CD14-positive monocyte (primary cell): Measurements from ENCODE around the gene AFF3. TPM values are rescaled to one million over a fixed set of nuclear protein-coding genes. Genes with fewer than 3 reads are reported as not detected.

ENCODE experiments used
- DNase-seq, 3 donors: peaks; one replicate each; pipeline ENCODE4 v3.0.0-alpha.2; 2011 to 2022
- H2AFZ ChIP-seq: 2 replicates; pipeline ENCODE4 v1.6.0; 2012; ENCODE audit warnings: mild to moderate bottlenecking, low read depth, low read length, inconsistent platforms; ENCODE audit not compliant: insufficient read depth, poor library complexity, severe bottlenecking
- H3K27ac ChIP-seq, 2 donors: 1 replicate in 1 of 2; 2 replicates in 1 of 2; pipeline ENCODE4 v1.5.1; 2012 to 2013; ENCODE audit warnings: low read length in 2 of 2, control low read depth in 1 of 2, inconsistent platforms in 1 of 2, low read depth in 1 of 2, mild to moderate bottlenecking in 1 of 2
- H3K27me3 ChIP-seq, 2 donors: one replicate each; pipeline versions ENCODE4 v1.6.0 to v1.6.1; 2011 to 2013; ENCODE audit warnings: low read length in 2 of 2; ENCODE audit not compliant: control insufficient read depth in 2 of 2, insufficient read depth in 2 of 2
- H3K36me3 ChIP-seq, 2 donors: replicated peaks in 1 of 2; 1 replicate in 1 of 2; 2 replicates in 1 of 2; pipeline versions ENCODE4 v1.5.1 to v1.6.1; 2012 to 2013; ENCODE audit warnings: low read length in 2 of 2, control low read depth in 1 of 2, inconsistent platforms in 1 of 2, mild to moderate bottlenecking in 1 of 2; ENCODE audit not compliant: insufficient read depth in 2 of 2, control insufficient read depth in 1 of 2
- H3K4me1 ChIP-seq, 2 donors: 1 replicate in 1 of 2; 2 replicates in 1 of 2; pipeline versions ENCODE4 v1.5.1 to v1.6.1; 2012 to 2013; ENCODE audit warnings: low read length in 2 of 2, control low read depth in 1 of 2, inconsistent platforms in 1 of 2, mild to moderate bottlenecking in 1 of 2, moderate library complexity in 1 of 2; ENCODE audit not compliant: insufficient read depth in 2 of 2, control insufficient read depth in 1 of 2
- H3K4me2 ChIP-seq: replicated peaks from 2 replicates; pipeline ENCODE3; 2012; ENCODE audit warnings: low read length, moderate library complexity, mild to moderate bottlenecking; ENCODE audit not compliant: poor library complexity, severe bottlenecking; ENCODE audit errors: extremely low read depth
- H3K4me3 ChIP-seq, 3 experiments: fragments of 200-600 bp in 1 of 3; sonication (generic) in 1 of 3; replicated peaks in 1 of 3; 1 replicate in 2 of 3; 2 replicates in 1 of 3; pipeline ENCODE4 v1.5.1; 2011 to 2013; ENCODE audit warnings: low read length in 3 of 3, mild to moderate bottlenecking in 3 of 3, control low read depth in 2 of 3, low read depth in 2 of 3, inconsistent platforms in 1 of 3, moderate library complexity in 1 of 3
- H3K79me2 ChIP-seq: 2 replicates; pipeline ENCODE4 v1.6.0; 2012; ENCODE audit warnings: mild to moderate bottlenecking, control low read depth, inconsistent platforms, low read length, moderate library complexity; ENCODE audit not compliant: insufficient read depth
- H3K9ac ChIP-seq: 2 replicates; pipeline ENCODE4 v1.6.0; 2017; ENCODE audit warnings: low read length, mild to moderate bottlenecking; ENCODE audit not compliant: insufficient read depth, poor library complexity, severe bottlenecking
- H3K9me3 ChIP-seq, 2 donors: replicated peaks in 1 of 2; 1 replicate in 1 of 2; 2 replicates in 1 of 2; pipeline versions ENCODE4 v1.5.1 to v1.6.1; 2012 to 2013; ENCODE audit warnings: low read length in 2 of 2, control low read depth in 1 of 2; ENCODE audit not compliant: control insufficient read depth in 1 of 2, insufficient read depth in 1 of 2
- H4K20me1 ChIP-seq: 2 replicates; pipeline ENCODE4 v1.6.0; 2012; ENCODE audit warnings: mild to moderate bottlenecking, low read length, control low read depth, moderate library complexity; ENCODE audit not compliant: insufficient read depth
- H3K27ac Mint-ChIP-seq, 7 donors: one replicate each; pipeline ENCODE4 v1.8.0; 2020; ENCODE audit warnings: mild to moderate bottlenecking in 7 of 7, mixed read lengths in 7 of 7, moderate library complexity in 6 of 7, inconsistent platforms in 2 of 7
- H3K27me3 Mint-ChIP-seq, 3 donors: one replicate each; pipeline ENCODE4 v1.8.0; 2021 to 2022; ENCODE audit warnings: low read depth in 3 of 3, mild to moderate bottlenecking in 3 of 3, mixed read lengths in 3 of 3, moderate library complexity in 3 of 3, inconsistent platforms in 1 of 3
- H3K36me3 Mint-ChIP-seq, 2 donors: one replicate each; pipeline ENCODE4 v1.8.0; 2020; ENCODE audit warnings: mixed read lengths in 2 of 2, inconsistent platforms in 1 of 2, mild to moderate bottlenecking in 1 of 2
- H3K4me1 Mint-ChIP-seq: one replicate; pipeline ENCODE4 v1.8.0; 2020; ENCODE audit warnings: mild to moderate bottlenecking, mixed read lengths
- H3K4me3 Mint-ChIP-seq, 2 donors: one replicate each; pipeline ENCODE4 v1.8.0; 2020; ENCODE audit warnings: mild to moderate bottlenecking in 2 of 2, mixed read lengths in 2 of 2, moderate library complexity in 1 of 2
- H3K9me3 Mint-ChIP-seq, 7 donors: one replicate each; pipeline ENCODE4 v1.8.0; 2020 to 2022; ENCODE audit warnings: mixed read lengths in 7 of 7, mild to moderate bottlenecking in 6 of 7, moderate library complexity in 6 of 7, inconsistent platforms in 2 of 7
- WGBS: methylation state at CpG from one replicate; pipeline ENCODE4 v1.1.5; 2013; ENCODE audit warnings: missing lambda C conversion rate; ENCODE audit not compliant: insufficient coverage; 5-methylcytosine and 5-hydroxymethylcytosine counted together
- intact Hi-C, 2 donors: fragments of 100-400 bp; cut with micrococcal nuclease; formaldehyde crosslinking; loops; one replicate each; pipeline versions ENCODE4 v1.15.0 to v1.15.1; 2023
- polyA plus RNA-seq, 3 donors: library from polyadenylated mRNA; depleted of rRNA in 1 of 3; unstranded in 2 of 3; stranded (reverse) in 1 of 3; fragments of 300-500 nt in 2 of 3; fragments of >200 nt in 1 of 3; fragmentation: Illumina TruSeq in 2 of 3; gene quantifications; 1 replicate in 2 of 3; 2 replicates in 1 of 3; pipeline ENCODE4 v1.2.3, GENCODE V29; 2012 to 2021
- TF ChIP-seq, protein P1 (sequence below): fragments of 200-600 bp; IDR thresholded peaks from one replicate; pipeline ENCODE4 v1.8.0; 2022; ENCODE audit warnings: antibody characterized with exemption, mild to moderate bottlenecking

The AFF3 gene
- polyA plus RNA-seq, 3 donors: 0.17 to 4.1 (median 0.49) TPM

DNA sequence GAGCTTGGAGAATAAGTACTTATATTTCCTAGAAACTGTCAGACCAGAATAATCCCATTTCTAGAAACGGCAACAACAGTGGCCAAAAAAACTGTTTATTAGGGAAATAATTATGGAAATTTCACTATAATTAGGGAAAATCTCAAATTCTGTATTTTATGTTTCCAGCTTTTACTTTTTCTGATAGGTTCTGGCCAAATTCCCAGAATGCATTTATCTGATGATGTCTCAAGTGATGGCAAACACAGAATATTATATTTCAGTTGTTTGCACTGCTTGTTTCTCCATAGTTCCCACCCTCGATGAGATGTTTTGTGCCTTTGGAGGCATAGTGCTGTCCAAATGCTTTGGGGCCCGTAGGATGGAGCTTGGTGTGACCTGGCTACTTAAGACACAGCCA is 66.9 kb downstream of the AFF3 start:
- 100% methylated on average over 2 of the region's 3 CpGs for WGBS
- intact Hi-C loops: no loop called here
- no peak overlapping the region for H3K9ac ChIP-seq
- Mint-ChIP-seq H3K9me3 (no peaks in the 10 kb centered on the region), H3K27ac (no peak overlapping the region), H3K4me3 (no peak overlapping the region), H3K4me1 (peaks cover 32% of the 10 kb centered on the region), H3K36me3 (peaks cover 3 to 14% of the 10 kb centered on the region in 2 donors), H3K27me3 (no peaks in the 10 kb centered on the region)
- H3K4me3 ChIP-seq: no peak overlapping the region
- no peaks in the 10 kb centered on the region for H3K79me2 ChIP-seq
- no peak overlapping the region for H2AFZ ChIP-seq
- peaks cover 17 to 24% of the 10 kb centered on the region in 2 donors for H3K4me1 ChIP-seq
- no peak for DNase-seq
- H3K27me3 ChIP-seq: no peaks in the 10 kb centered on the region
- TF ChIP-seq, protein P1, sequence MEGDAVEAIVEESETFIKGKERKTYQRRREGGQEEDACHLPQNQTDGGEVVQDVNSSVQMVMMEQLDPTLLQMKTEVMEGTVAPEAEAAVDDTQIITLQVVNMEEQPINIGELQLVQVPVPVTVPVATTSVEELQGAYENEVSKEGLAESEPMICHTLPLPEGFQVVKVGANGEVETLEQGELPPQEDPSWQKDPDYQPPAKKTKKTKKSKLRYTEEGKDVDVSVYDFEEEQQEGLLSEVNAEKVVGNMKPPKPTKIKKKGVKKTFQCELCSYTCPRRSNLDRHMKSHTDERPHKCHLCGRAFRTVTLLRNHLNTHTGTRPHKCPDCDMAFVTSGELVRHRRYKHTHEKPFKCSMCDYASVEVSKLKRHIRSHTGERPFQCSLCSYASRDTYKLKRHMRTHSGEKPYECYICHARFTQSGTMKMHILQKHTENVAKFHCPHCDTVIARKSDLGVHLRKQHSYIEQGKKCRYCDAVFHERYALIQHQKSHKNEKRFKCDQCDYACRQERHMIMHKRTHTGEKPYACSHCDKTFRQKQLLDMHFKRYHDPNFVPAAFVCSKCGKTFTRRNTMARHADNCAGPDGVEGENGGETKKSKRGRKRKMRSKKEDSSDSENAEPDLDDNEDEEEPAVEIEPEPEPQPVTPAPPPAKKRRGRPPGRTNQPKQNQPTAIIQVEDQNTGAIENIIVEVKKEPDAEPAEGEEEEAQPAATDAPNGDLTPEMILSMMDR: no peak
- H3K9me3 ChIP-seq: no peaks in the 10 kb centered on the region
- peaks cover 0 to 2% of the 10 kb centered on the region in 2 donors for H3K36me3 ChIP-seq
- H4K20me1 ChIP-seq: no peaks in the 10 kb centered on the region
- H3K27ac ChIP-seq: no peak overlapping the region
- H3K4me2 ChIP-seq: no peak overlapping the region

DNA sequence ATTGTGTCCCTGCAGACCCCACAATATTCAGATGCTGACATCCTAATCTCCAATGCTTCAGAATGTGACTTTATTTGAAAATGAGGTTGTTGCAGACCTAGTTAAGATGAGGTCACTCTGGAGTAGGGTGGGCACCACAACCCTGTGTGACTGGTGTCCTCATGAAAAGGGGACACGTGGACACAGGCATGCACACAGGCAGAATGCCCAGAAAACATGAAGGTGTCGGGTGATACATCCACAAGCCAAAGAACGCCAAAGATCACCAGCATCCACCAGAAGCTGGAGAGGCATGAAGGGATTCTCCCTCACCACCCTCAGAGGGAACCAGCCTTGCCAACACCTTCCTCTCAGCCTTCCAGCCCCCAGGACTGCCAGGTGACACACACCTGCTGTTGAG is 69.3 kb downstream of the AFF3 start:
- TF ChIP-seq, protein P1: no peak
- 88% methylated on average over 3 of the region's 3 CpGs for WGBS
- Histone ChIP-seq H3K36me3 (peaks cover 0 to 2% of the 10 kb centered on the region in 2 donors), H3K4me3 (no peak overlapping the region), H3K4me1 (peaks cover 21 to 33% of the 10 kb centered on the region in 2 donors), H3K27ac (no peak overlapping the region), H3K9ac (no peak overlapping the region), H3K9me3 (no peaks in the 10 kb centered on the region), H3K4me2 (no peak overlapping the region), H3K79me2 (no peaks in the 10 kb centered on the region), H3K27me3 (no peaks in the 10 kb centered on the region), H4K20me1 (no peaks in the 10 kb centered on the region), H2AFZ (no peak overlapping the region)
- peaks cover 0 to 16% of the 10 kb centered on the region in 2 donors for H3K36me3 Mint-ChIP-seq
- H3K9me3 Mint-ChIP-seq: no peaks in the 10 kb centered on the region
- H3K27me3 Mint-ChIP-seq: no peaks in the 10 kb centered on the region
- peaks cover 41% of the 10 kb centered on the region for H3K4me1 Mint-ChIP-seq
- H3K4me3 Mint-ChIP-seq: no peak overlapping the region
- DNase-seq: no peak
- H3K27ac Mint-ChIP-seq: no peak overlapping the region
- intact Hi-C loops: no loop called here
